HG02571 (cell line): ENCODE results near the gene IKZF1.

ENCODE experiments used
- ATAC-seq: cut with Tn5 transposase; IDR thresholded peaks from one replicate; pipeline ENCODE4 v1.9.1; 2021; ENCODE audit warnings: mild to moderate bottlenecking, moderate library complexity; ENCODE audit not compliant: unreplicated experiment

The IKZF1 gene

DNA sequence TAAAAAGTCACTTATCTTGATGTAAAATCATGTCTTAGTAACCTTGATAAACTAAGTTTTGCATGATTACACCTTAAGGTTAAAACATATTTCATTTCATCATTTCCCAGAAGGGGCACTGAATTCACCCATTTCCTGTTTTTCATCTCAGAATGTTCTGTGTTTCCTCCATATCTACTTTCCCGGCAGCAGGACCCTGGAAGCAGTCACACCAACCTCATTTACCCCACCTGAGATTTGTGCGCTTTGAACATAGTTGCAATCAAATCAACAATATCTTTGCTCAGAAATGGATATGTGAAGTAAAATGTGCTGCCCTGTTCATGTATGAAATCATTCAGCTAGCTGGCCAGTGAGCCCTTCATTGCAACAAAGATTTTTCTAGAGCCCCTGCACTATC lies 46.8 kb downstream of the IKZF1 start:
- ATAC-seq = no peak

DNA sequence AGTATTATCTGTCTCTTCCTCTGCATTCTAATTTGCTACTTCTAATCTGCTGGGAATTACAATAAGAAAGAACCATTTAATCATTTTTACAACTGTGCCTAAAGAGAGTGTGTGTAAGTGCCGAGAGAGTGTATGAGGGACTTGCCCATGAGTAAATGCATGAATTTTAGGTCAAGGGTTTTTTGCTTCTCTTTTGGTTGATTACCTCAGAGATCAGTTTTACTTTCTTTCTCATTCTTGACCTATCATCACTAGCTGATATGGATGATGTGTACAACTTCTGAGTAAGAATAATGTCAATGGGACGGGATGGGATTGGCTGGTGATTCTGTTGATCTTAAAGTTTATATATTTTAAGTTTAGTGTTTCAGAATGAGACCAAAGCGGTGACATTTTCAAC lies 47.8 kb downstream of the IKZF1 start:
- ATAC-seq = peak; percentile 85

DNA sequence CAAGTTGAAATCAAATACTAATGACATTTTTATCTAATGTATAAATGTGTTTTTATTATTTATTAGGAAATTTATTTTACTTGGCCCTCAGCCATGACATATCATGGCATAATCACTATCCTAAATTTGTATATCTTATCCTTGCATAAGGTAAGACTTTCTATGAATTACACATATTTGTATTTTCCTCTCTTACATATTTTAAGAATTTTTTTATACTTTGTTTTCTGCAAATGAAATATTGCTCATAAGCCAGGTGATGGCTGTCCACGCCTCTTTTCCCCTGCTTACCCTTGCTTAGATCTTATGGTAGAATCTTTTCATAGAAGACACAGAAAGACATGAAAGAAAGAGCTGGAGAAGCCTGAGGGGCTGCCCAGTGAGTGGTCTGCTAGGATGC lies 48.2 kb downstream of the IKZF1 start:
- ATAC-seq = no peak

DNA sequence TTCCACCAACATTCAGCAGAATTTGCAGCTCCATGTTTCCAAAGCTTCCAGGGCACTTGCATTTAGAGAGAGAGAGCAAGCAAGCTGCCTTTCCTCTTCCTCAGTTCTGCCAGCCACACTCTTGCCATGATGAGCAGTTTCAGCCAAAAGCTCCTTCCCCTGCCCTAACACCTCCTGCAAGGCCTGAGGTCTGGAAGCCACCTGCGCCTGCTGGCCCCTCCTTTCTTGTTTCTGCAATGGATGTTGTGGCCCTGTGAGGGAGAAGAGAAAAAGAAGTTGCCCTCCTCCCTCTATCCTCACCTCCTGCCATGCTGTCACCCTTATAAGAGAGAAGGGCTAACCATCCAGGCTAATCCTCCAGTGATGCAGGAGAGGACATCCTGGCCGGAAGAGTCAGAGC lies 48.7 kb downstream of the IKZF1 start:
- ATAC-seq = no peak

DNA sequence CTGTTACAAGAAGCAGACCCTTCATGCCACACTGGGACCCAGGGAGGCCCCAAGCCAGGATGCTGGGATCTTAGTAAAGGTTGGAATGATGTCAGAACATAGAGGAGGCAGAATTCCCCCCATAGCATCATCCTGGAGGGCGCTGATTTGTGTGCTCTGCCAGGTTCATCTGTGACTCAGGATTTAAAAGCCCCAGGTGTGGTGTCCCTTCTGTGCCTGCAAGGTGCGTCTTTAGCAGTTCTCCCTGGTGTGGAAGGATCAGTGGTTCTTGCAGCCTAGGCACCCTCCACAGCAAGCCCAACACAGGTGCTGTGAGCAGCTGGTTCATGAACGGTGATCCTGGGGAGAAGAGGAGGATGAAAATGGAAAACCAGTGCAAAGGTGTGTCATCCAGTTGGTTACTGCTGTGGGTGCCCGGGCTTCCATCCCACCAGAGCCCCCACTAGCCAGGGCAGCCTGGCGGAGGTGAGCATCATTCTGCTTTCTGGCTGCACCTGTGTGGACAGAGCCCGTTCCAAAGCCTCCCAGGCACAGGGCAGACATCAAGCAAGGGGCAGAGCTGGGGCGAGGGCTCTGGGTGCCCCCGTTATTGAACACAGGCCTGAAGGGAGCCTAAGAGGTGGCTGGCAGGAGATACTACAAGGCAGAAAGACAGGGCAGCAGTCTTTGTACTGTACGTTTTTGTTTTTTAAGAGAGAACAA lies 49.5 kb downstream of the IKZF1 start:
- no peak for ATAC-seq

DNA sequence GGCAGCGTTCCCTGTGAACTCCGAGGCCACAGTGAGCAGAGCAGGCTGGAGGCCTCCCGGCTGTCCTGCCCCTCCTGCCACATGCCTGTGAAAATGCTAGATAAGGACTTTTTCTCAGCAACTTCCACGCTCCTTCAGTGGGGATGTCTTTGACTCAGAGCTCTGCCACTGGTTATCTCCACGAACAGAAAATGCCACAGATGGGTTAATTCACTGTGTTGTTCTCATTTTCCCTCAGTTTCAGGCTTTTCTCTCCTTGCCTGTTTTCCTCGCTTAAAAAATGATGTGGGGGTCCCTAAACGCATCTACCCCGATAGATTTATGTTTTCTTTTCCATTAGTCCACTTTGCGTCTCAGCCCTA lies 51.3 kb downstream of the IKZF1 start:
- ATAC-seq = no peak

DNA sequence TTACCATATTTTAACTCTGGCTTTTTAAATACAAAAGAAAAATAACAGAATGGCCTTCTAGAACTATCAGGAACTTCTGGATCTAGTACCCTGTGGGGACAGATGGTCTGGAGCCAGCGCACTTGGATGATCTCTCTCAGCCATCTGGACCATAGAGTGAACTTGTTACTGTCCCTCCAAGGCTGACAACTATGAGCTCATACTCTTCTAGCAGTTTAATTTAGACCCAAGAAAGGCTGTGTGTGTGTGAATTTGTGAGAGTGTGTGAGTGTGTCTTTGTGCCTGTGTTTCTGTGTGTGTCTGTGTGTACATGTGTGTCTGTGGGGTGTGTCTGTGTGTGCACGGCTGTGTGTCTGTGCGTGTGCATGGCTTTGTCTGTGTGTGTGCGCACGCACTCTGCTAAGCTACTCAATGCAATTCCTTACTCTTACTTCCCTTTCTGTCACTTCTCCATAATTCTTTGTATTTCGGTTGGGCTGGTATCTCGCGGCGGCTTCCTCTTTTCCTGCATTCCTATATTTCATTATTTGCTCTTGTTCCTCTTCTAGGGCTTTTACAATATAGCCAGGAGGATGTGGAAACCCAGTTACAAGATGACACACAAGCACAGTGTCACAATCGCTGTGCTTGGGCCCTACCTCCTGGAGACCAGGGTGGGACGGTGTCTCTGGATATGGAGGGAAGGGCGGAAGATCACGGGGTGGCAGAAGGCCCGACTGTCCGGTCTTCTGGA lies 51.9 kb downstream of the IKZF1 start:
- ATAC-seq = no peak

DNA sequence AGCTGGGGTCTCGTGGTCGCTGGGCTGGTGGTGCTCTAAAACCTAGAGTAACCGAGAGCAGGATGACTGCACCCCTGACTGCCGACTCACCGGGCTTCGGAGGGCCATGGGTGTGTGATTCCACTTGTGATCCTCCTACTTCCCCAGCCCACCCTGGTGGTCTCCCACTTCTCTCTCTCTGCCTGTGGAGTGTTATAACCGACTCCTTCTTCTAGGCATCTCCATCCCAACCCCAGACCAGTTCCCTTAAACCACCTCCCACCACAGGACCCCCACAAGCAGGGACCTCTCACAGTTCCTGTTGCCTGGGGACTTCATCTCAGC lies 52.4 kb downstream of the IKZF1 start:
- ATAC-seq = no peak

DNA sequence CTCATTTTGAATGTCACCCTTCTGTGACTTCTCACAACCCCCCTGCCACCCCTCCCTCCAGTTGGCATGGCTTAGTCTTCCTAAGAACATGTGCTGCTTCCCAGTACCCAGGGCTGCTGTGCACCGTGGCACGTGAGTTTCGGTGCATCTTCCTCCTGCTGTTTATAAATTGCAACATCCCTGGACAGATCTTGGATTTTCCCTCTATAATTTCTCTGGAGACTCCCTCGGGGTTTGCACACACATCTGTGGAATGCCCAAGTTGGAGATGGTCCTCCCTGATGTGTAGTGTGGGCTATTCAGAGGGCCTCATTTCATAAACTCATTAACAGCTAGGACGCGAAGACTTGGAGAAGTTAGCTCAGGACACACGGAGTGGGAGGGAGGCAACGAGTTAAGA lies 52.9 kb downstream of the IKZF1 start:
- ATAC-seq = no peak

DNA sequence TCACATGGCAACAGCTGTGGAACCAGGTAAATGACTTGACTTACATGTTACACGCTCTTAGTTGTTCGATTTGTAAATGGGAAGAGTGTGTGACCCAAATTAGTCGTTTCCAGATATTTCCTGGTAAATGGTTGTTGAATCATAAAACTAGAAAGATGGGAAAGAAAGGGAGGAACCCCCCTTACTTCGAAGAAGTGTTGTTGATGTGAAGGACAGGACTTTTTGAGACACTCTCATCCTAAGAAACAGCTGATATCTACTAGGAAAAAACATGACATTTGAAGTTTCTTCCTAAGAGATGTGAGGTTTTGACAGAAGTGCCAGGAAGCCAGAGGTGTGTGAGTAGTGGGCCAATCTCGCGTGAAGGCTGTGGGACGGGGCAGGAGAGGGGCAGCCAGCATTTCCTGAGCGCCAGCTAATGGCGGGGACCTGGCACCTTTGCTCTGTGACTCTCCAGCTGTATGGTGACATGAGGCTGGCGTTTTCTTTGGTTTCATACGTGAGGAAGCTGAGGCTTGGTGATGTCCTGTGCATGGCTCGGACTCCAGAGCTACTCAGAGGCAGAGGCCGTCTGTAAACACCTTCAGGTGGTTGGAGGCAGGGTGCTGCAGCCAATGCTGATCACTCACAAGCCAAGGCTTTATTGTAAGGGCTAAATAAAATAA lies 53.7 kb downstream of the IKZF1 start:
- no peak for ATAC-seq

DNA sequence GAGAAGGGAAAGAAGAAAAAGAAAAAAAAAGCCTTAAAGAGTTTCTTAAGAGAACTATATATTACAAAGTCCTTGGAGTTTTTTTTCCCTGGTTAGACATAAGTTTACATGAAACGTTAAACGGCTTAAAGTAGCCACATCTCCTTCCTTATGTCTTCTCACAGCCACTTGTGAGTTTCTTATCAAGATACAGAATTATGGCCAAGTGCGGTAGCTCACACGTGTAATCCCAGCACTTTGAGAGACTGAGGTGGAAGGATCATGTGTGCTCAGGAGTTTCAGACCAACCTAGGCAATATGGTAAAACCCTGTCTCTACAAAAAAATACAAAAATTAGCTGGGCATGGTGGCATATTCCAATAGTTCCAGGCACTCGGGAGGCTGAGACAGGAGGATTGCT lies 54.3 kb downstream of the IKZF1 start:
- no peak for ATAC-seq

DNA sequence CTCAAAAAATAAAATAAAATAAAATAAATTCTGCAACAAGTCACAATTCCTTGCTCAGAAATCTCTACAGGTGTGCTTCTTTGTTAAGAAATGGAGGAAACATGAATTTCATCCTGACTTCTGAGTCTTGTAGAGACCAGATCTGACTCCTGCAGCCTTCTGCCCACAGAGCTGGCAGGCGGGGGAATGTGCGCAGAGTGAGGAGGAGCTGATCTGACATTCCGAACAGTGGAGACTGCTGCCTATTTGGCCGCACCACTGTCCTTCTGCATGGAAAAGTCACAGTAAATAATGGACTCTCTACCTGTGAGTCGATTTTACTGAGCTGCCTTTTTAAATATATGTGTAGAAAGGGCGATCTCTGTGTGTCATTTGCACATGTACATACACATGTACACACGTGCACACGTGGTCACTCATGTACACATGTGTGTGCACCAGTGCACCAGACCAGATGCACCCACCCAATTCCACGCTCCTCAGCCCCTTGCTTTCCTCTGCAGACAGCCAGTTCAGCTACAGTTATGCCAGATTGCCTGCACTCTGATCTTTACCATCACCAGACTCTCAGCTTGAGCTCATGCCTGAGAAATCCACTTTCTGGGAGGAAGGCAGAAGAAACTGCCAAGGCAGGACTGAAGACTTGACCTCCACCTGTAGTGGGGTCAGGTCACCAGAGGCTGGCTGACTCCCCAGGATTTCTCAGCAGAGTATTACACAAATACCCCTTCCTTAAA lies 54.9 kb downstream of the IKZF1 start:
- no peak for ATAC-seq

DNA sequence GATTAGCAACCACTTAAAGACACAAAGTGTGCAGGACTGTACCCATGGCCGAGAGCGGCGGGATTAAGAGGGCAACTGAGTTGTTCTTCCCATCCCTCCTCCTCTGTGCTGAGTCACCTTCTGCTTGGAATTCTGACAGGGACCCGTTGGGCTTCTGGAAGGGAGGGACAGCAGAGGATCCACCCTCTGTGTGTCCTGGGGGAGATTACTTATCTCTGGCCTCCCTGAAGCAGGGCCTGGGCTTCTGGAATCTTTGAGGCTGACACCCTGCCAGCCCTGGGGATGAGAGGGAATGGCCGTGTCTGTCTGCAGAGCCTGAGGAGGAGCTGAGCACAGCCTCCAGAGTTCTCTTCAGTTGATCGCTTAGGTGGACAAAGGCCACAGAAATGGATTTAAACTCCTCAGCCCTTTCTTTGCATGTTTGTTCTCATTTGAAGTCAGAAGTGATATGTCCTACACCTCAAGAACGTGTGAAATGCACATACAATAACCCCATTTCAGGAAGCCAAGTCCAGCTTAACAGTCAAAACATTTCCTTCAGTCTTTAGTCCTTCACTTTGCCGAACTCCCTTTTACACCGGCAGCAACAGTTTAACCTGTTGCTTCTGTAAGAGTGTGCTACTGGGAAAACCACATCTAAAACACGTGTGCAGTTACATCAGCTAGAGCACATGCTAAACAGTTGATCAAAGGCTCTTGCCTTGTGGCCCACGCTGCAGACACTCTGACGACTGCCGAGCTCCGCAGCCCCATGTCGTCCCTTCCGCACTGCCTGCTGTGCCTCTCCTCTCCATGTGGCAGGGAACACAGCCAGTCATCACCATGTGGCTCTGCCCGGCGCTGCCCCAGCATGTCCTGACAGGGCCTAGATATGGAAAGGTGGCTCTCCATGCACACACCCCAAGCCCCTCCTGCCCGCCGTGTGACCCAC lies 55.7 kb downstream of the IKZF1 start:
- no peak for ATAC-seq

DNA sequence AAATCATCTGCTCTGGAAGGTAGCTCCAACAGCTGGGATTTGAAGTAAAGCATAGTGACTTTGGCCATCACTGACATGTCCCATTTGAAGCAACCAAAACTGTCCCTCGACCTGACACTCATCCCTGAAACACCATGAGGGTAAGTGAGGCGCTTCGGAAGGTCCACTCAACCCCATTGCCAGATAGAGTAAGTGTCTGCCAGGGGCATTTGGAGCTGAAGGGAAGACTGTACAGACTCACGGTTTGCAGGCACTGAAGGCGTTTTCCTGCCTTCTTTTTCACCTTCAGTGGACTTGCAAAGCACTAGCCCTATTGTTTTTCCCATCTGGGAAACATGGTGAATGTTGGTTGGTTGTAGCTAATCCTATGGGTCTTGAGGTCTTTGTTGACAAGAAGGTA lies 57.6 kb downstream of the IKZF1 start:
- no peak for ATAC-seq

DNA sequence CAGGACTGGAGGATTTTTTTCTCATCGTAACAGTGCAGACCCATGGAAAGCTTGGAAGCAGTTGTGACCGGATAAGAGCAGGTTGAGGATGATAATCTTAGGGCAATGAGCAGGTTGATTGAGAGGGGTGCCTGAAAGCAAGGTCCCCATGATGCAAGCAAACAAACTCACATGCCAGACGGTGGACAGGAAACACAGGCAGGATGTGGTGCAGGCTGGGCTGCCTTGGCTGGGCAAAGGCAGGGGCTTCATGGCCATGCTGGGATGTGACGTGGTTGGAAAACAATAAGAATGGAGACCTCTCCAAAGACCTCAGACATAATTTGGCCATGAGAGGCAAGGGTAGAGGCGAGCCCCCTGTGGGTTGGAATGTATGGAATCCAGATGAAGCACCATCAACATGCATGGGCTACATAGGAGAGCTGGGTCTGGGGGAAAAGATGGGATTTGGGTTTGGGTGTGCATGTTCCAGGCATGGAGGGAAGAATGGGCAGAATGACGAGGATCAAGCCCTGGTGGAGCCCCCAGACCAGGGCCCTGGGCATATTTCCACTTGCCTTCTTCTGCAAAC lies 58.3 kb downstream of the IKZF1 start:
- no peak for ATAC-seq

DNA sequence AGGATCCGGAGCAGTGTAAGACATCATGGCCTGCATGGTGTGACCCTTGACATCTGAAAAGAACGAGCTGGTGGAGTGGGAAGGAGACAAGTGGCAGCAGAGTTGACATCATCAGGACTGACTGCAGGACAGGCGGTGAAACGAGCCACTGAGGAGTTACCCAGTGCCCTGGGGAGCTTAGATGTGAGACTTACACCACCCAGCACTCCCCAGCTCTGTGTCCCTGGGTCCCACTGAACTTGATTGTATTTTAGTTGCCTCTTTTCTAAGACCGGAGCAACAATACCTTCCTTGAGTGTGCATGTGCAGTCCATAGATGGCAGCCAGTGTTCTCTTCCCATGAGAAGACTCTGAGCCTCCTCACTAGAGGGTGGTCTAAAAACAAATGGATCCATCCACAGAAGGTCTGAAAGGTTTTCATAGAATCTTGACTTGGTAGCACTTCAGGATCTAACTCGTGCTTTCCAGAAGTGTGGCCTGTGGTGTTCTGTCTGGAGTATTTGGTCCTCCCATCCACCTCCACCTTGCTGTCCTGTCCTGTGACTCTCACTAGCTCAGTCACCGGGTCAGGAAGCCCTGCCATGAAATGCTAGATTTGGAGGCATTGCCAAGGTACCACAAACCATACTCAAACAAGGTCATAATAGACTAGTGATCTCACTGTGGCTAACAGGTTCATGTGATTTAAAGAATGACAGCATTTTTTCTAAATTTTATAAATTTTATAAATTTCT lies 59.0 kb downstream of the IKZF1 start:
- ATAC-seq = no peak

DNA sequence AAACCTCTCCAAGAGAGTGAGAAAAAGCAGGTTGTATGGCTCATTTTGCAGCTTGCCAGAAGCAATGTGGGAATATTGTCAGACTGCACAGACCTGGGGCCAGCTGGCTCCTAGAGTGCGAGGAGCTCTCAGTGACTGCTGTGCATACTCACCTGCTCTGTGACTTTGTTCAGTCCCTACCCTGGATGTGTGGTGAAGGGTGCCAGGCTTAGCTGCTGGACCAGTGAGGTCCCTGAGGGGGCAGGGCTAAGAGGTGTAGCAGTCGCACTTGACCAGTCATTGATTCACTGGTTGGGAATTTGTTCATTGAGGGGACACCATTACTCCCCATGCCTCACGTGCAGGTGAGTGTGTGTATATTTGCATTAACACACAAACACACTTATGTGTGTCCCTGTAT lies 60.1 kb downstream of the IKZF1 start:
- ATAC-seq = no peak

DNA sequence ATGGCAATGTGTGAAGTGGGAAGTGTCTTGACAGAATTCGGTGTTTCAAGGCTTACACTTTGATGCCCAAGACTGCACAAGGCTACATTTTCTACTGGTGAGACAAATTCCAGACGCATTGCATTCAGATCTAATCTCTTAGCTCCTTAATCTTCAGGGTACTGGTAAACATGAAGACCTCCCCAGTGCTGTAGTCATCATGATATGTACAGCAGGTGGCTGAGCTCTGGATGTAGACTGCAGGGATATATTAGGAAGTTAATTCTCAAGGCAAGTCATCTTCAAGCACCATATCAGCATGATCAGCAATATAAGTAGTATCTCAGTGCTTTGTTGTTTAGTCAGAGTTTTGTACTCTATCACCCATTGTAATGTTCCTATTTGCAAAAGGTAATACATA lies 61.8 kb downstream of the IKZF1 start:
- no peak for ATAC-seq

DNA sequence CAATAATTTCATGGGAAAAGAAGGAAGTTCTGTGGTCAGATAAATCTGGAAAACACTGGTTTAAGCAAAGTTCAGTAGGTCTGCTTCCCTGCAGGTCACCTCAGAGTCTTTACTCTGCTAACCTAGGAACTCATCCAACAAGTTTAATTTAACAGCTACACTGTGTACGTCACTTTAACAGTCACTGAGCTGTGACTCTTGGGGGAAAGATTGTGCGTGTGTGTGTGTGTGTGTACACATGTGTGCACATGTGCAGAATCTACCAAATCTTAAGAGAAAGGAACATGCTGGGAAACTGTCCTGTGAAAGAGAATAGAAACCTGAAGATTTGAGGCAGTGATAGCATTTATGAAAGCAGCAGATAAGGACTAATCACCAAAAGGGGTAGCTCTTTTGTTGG lies 62.6 kb downstream of the IKZF1 start:
- no peak for ATAC-seq

DNA sequence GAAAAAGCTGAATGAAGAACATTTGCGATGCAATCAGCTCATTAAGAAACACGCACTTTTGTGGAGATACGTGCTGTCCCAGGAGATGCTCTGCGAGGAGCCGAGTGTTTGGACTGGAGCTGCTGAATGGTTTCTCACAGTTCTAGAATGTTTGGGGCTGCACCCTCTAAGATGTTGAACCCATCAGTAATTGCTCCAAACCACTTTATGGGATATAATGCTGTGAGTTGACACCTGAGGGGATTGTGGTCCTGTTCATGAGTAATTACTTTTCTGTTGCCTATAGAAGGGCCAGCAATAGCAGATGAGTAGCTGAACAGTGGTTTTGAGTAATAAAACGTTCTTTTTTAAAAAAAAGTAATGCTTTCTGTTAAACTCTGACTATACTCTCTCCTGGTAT lies 63.1 kb downstream of the IKZF1 start:
- no peak for ATAC-seq
